Endothelial cell of umbilical vein (primary cell): ENCODE measurements around the gene TMEM139.

Source experiments
- CTCF ChIP-seq, 2 donors: IDR thresholded peaks; 1 replicate in 1 of 2; 2 replicates in 1 of 2; pipeline ENCODE4 v1.5.1; 2011; ENCODE audit warnings: low read length in 2 of 2, mild to moderate bottlenecking in 2 of 2, moderate library complexity in 2 of 2, control low read depth in 1 of 2, inconsistent platforms in 1 of 2, low read depth in 1 of 2; ENCODE audit not compliant: insufficient read depth in 1 of 2; ENCODE audit errors: extremely low read depth in 1 of 2
- EZH2 ChIP-seq: IDR thresholded peaks from 2 replicates; pipeline ENCODE4 v1.6.1; 2012; ENCODE audit warnings: borderline replicate concordance, low read depth, mild to moderate bottlenecking, moderate library complexity, low read length, inconsistent platforms; ENCODE audit not compliant: severe bottlenecking
- GATA2 ChIP-seq: IDR thresholded peaks from 2 replicates; pipeline ENCODE4 v1.7.0; 2011; ENCODE audit warnings: low read depth, mild to moderate bottlenecking, moderate library complexity, mixed read lengths, low read length; ENCODE audit not compliant: insufficient read length, insufficient read depth
- JUN ChIP-seq: IDR thresholded peaks from 2 replicates; pipeline ENCODE4 v1.6.1; 2011; ENCODE audit warnings: borderline replicate concordance, low read depth; ENCODE audit not compliant: insufficient read length, insufficient read depth
- MAX ChIP-seq: IDR thresholded peaks from 2 replicates; pipeline ENCODE4 v1.6.1; 2011; ENCODE audit not compliant: insufficient read depth, insufficient read length
- MYC ChIP-seq: IDR thresholded peaks from one replicate; pipeline ENCODE4 v1.6.1; 2011; ENCODE audit warnings: mild to moderate bottlenecking, low read depth, low read length
- POLR2A ChIP-seq: IDR thresholded peaks from 2 replicates; pipeline ENCODE4 v1.6.1; 2012; ENCODE audit warnings: low read depth, mild to moderate bottlenecking, control low read depth, low read length
- POLR2AphosphoS5 ChIP-seq: IDR thresholded peaks from 2 replicates; pipeline ENCODE4 v1.6.1; 2012; ENCODE audit warnings: low read depth, mild to moderate bottlenecking, control low read depth, low read length, moderate library complexity; ENCODE audit not compliant: insufficient read depth

- TF ChIP-seq CTCF (IDR thresholded peaks at IDR 0.05; ENCODE audit: extremely low read depth in 1 of 2, insufficient read depth in 1 of 2, low read depth in 1 of 2, low read length in 2 of 2), result no peak
- no peak for TF ChIP-seq EZH2
- TF ChIP-seq POLR2A, result no peak
- TF ChIP-seq POLR2AphosphoS5, result no peak
- no peak for TF ChIP-seq MAX
- TF ChIP-seq JUN, result no peak
- TF ChIP-seq GATA2, result no peak
- no peak for TF ChIP-seq MYC
Measured at GRCh38 chr7:143325240-143325639, 40.5 kb downstream of the TMEM139 start.
